Measurements from ENCODE around the gene PODXL2.
"Not testable (repeated sequence)": the region's sequence is repeated elsewhere in the genome, so short reads cannot be mapped to it uniquely, and the experiment has no call there.

The PODXL2 gene

DNA sequence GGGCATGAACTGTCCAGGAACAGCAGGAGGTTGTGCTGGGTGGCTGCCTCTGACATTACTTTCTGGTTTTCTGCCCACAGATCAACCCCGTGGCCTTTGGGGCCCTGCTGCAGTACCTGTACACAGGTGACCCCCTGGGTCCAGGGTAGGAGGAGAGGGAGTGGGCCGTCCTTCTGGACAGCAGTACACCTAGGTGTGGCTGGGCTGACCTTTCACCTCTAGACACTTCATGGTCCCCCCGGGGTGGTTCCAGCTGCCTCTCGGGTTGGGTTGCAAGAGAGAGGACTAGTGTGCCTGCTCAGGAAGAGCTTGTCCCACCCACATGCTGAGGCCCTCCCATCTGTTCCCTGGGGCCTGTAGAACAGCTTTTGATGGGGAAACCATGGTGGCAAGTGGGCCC, 47.5 kb downstream of the PODXL2 start:
- no peak for DNase-seq (ENCODE audit: low spot score)

DNA sequence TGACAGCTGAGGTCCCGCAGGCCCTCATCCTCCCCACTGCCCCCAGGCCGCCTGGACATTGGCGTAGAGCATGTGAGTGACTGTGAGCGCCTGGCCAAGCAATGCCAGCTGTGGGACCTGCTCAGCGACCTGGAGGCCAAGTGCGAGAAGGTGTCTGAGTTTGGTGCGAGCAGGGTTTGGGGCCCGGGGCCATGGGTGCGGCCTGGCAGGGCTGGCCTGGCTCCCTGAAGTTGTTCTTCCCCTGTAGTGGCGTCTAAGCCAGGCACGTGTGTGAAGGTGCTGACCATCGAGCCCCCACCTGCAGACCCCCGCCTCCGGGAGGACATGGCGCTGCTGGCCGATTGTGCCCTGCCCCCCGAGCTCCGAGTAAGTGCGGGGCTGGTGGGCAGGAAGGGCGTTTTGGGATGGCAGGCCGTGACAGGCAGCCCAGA, 48.0 kb downstream of the PODXL2 start:
- DNase-seq (ENCODE audit: low spot score): no peak

DNA sequence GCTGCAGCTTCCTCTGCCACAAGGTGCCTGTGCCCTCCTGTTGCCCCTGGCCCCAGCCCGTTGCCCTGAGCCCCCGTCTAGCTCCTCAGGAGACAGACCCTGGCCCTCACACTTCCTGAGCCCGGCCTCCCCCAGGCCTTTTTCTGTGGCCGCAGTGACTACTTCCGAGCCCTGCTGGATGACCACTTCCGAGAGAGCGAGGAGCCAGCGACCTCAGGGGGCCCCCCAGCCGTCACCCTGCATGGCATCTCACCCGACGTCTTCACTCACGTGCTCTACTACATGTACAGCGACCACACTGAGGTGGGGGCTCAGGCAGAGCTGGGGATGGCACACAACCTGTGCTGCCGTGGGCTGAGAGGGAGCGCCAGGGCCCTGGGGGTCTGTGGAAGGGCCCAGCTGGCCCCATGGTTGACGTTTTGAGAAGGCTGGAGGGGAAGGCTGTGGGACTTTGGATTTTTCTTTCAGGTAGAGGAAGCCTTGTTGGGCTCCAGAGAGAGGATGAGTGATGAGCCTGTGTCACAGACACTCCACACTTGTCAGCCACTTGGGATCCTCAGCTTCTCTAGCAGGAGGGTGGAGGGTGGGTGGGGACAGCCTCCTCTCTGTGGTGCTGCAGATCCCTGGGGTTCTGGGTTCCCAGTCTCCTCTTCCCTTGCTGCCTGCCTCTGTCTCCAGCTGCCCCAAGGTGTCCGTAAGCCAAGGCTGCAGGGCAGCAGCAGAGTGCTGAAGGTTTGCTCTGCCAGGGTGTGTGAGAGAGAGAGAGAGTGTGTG, 48.7 kb downstream of the PODXL2 start:
- DNase-seq (ENCODE audit: low spot score): no peak

DNA sequence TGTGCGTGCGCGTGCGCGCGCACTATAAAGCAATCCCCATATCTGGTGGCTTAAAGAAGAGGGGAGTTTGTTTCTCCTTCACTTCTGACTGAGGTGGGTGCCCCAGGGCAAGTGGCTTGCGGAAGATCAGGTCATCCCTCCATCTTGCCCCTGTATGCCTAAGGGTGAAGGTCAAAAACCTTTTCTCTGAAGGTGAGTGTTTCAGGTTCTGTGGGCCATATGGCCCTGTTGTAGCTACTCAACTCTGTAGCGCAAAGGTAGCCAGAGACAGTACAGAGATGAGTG, 49.3 kb downstream of the PODXL2 start:
- DNase-seq (ENCODE audit: low spot score): no peak

GRCh38 chr3:127678611-127679533, 49.9 kb downstream of the PODXL2 start:
- DNase-seq (ENCODE audit: low spot score): no peak

DNA sequence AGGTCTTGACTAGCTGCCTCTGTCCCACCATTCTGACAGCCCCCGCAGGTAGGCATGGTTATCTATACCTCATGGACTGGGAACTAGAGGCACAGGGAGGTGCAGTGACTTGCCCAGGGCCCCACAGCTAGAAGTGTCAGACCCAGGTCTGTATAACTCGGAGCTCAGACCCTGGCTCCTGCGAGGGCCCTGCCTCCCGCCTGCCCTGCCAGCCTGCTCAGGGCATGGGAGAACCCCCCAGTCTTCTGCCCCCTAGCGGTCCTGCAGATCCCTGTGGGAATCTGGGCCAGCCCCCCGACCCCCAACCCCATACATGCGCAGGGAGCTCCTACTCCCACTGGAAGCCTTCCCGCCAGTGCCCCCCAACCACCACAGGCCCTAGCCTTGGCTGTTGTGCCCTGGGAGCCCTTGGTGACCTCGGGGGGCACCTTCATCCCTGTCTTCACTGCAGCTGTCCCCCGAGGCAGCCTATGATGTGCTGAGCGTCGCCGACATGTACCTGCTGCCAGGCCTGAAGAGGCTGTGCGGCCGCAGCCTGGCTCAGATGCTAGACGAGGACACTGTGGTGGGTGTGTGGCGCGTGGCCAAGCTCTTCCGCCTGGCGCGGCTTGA, 50.7 kb downstream of the PODXL2 start:
- no peak for DNase-seq (ENCODE audit: low spot score)

DNA sequence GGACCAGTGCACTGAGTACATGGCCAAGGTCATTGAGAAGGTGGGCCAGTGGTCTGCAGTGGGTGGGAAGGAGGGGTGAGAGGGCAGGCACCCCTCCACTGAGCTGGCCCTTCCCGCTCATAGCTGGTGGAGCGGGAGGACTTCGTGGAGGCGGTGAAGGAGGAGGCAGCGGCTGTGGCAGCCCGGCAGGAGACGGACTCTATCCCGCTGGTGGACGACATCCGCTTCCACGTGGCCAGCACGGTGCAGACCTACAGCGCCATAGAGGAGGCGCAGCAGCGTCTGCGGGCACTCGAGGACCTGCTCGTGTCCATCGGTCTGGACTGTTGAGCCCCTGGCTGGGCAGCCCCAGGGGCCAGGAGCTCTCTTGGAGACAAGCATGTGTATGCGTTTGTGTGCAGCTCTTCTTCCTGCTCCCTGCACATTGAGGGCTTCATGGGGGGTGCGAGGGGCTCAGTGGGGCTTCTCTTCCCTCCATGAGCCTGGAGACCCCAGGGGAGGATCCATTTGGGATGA, 51.2 kb downstream of the PODXL2 start:
- DNase-seq (ENCODE audit: low spot score): no peak

- DNase-seq (ENCODE audit: low spot score): no peak
Observed at GRCh38 chr3:127680798-127681221, 51.8 kb downstream of the PODXL2 start.

- DNase-seq (ENCODE audit: low spot score): not testable (repeated sequence)
Observed at GRCh38 chr3:127682175-127682554, 53.2 kb downstream of the PODXL2 start.

GRCh38 chr3:127682561-127682960, 53.6 kb downstream of the PODXL2 start:
- DNase-seq (ENCODE audit: low spot score): no peak

DNA sequence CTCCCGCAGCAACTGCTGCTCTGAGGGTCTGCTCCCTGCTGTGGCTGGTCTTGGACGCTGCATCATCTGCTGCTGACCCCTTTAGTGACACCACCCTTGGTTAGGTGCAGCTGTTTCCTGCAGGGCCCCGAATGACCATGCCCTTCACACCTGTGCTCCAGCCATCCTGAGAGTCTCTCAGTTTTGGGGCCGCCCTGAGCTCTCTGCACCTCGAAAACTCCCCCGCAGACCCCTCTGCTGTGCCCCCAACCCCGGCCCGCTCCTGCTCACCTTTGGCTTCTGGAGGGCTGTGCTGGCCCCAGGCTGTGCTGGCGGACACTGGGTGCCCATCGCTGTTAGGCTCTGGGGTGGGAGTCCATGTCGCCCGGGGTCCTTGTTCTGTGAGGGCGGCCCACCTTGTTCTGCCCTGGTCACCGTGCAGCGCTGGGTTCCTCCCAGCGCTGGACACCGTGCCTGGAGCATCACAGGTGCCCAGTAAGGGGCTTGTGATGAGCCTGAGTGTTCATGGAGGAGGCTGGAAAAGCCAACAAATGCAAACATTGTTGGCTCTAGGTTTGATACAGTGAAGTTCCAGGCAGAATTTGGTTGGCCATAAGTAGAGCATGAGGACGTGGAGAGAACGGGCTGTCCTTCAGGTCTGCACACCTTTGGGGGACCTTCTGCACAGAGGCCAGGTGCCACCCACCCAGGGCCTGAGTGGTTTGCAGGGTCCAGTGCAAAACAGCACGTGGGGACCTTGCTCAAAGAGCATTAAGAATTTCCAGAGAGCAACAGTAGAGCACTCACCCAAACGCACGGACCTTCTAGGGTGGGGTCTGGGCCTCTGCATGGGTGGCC, 56.1 kb downstream of the PODXL2 start:
- DNase-seq (ENCODE audit: low spot score): no peak

DNA sequence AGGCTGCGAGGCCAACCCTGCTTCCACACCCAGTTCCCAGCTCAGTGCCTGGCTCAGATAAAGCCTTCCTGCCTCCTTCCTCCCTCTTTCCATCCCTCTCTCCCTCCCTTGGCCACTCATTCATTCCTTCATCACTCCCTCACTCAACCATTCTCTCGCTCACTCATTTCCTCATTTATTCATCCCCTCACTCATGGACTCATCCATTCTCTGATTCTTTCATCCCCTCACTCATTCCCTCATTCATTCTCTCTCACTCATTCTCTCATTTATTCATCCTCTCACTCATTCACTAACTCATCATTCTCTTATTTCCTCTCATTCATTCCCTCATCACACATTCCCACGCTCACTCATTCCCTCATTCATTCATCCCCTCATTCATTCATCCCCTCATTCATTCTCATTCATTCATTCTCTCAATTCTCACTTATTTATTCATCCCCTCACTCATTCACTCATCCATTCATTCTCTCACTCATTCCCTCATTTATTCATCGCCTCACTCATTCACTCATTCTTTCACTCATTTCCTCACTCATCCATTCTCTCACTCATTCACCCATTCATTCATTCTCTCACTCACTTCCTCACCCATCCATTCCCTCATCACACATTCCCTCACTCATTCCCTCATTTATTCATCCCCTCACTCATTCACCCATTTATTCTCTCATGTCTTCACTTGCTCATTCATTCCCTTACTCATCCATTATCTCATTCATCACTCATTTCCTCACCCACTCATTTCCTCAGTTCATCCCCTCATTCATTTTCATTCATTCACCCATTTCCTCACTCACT, 56.9 kb downstream of the PODXL2 start:
- no peak for DNase-seq (ENCODE audit: low spot score)

GRCh38 chr3:127686512-127686894, 57.5 kb downstream of the PODXL2 start:
- DNase-seq (ENCODE audit: low spot score): no peak

- DNase-seq (ENCODE audit: low spot score): no peak
Observed at GRCh38 chr3:127687228-127687737, 58.3 kb downstream of the PODXL2 start.

DNA sequence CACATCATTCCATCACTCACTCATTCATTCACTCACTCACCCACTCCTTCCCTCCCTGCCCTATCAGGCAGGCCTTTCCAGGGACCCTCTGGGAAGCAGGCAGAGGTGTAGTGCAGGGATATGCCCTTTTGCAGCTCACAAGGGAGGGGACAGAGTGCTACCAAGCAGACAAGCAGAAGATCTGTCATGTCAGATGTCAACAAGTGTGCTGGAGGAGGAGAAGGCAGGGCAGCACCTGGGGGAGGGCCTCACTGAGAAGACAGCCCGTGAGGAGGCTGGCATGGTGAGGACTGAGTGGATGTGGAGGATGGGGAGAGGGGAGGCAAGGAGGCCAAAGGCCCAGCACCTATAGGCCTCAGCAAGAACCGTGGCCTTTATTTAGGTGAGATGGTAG, 59.0 kb downstream of the PODXL2 start:
- no peak for DNase-seq (ENCODE audit: low spot score)

GRCh38 chr3:127688416-127689265, 59.7 kb downstream of the PODXL2 start:
- DNase-seq (ENCODE audit: low spot score): no peak

DNA sequence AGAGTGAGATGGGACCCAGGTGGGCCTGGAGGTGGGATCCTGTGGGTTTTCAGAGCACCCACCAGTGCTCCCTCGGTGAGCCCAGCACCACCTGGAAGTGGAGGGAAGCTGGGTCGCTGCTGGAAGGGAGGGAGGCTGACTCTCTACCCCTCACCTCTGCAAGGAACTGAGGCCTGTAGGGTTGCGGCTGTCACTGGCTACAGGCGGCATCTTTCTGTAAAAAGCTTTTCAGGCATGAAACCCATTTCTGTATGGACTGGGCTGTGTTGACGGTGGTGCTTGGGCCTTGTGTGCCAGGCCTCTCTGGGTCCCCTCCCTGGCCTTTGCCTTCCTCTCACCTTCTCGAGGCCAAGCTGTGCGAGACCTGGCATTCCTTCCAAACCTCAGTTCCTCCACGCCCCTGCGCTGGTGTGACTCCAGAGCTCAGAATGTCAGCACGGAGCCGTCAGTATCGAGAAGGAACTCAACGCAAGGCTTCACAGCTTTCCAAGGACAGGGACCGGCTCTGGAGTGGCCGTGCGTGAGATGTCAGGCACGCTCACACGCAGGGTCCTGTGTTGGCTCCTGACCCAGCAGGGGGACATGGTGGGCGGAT, 60.4 kb downstream of the PODXL2 start:
- DNase-seq (ENCODE audit: low spot score): no peak

DNA sequence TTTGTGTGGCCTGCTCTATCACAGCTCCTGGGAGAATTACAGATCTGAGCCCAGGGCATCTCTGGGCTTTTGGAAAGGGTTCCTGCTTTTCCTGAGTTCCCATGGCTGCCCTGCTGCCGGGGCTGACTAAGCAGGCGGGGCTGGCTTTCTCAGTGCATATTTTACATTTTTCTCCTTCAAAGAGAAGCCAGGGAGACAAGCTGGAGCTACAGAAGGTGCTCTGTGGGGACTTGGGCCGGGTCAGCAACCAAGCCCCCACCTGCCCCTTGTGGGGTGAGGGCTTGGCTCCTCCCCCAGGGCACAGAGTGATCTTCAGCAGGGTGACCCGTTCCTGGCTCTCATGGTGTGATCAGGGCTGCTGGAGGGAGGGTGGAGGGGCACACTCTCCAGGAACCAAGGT, 61.1 kb downstream of the PODXL2 start:
- DNase-seq (ENCODE audit: low spot score): peak; percentile 70

DNA sequence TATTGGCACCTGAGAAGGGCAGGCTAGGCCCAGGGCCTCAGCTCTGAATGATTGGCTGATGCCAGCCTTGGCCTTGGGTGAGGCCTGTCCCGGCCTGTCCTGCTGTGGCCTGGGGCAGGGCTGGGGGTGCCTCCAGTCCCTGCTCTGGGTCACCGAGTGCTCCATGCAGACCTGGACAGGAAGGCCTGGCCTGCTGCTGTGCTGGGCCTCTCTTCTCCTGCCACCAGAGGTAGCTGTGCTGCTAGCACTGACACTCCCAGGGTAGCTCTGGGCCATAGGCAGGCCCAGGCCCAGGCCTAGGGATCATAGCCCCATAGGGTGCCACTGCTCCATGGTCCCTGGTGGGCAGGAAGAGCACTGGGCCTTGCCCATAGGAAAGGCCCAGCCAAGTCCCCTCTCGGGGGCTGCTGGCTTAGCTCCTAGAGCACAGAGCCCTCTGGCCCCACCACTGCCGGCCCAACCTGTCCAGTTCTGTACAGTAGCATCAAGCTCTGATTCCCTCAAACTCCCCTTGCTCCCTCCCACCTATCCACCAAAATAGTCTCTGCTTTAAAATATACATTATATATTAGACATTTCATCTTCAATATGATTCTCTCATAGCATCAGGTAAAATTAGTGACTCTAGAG, 62.0 kb downstream of the PODXL2 start:
- peak; percentile 64 for DNase-seq (ENCODE audit: low spot score)
